ENCODE data around the gene C4orf50. TPM values are rescaled to one million over a fixed set of nuclear protein-coding genes. Genes with fewer than 3 reads are reported as not detected.

Gene C4orf50
- total and polyA plus RNA-seq, 2 of the 8 experiments (the other 6 are each of a cell fraction or from before 2014, with no cell fraction given): 0.08 to 0.22 TPM

DNA sequence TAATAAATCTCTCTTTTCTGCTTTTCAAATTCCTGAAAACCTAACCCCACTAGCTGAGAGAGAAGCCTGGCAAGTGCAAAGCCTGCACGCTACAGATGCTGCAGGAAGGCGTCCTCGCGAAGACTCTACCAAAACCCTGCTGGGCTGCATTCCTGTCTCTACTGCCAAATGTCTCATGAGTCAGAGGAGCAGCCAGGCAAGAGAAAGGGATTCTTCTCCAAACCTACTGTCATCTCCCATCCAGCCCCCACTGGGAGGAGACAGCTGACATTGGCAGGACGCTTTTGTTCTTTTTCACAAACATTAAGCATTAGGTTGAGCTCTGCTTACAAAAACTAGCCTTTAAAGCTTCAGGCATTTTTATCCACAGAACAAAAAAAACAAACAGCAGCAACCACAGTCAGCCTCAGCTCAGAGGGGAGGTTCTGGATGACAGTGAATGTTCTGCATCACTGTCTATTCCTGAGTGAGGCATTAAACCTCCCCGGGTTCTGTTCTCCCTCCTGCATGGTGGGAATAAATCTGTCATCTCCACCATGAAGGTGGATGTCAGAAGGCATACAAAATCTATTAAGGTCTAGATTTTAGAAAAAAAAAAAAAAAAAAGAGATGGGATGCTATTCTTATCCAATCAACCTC, 143.3 kb downstream of the C4orf50 start:
- CTCF ChIA-PET (ENCODE audit: partially characterized antibody): interaction anchor here (0.7 to 2.2 kb wide), 8 partner anchors 10 to 108 kb away, joined by 3 to 9 read pairs (median 3); partner anchors contain the start of gene CRMP1
- H4K20me1 ChIP-seq (replicated peaks in 1 of 2; ENCODE audit: control insufficient read depth in 1 of 2, insufficient read depth in 2 of 2, low read length in 2 of 2): peaks cover 45 to 55% of the 10 kb centered on the region in 2 experiments
- H3K9ac ChIP-seq (replicated peaks in 1 of 4; ENCODE audit: extremely low read depth in 1 of 4, low read depth in 3 of 4, low read length in 3 of 4): no peak overlapping the region
- TF ChIP-seq, protein P1, sequence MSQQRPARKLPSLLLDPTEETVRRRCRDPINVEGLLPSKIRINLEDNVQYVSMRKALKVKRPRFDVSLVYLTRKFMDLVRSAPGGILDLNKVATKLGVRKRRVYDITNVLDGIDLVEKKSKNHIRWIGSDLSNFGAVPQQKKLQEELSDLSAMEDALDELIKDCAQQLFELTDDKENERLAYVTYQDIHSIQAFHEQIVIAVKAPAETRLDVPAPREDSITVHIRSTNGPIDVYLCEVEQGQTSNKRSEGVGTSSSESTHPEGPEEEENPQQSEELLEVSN (IDR thresholded peaks at IDR 0.05): no peak
- 0 out of 4 replicates have a peak, but pooled peaks of 1 of the 2 experiments have one; percentile 52 for TF ChIP-seq HDAC2 (IDR thresholded peaks at IDR 0.05; ENCODE audit: borderline replicate concordance in 1 of 2, low read depth in 2 of 2, low read length in 2 of 2)
- no peak for TF ChIP-seq SP4 (IDR thresholded peaks at IDR 0.05; ENCODE audit: low read length)
- TF ChIP-seq NRF1 (IDR thresholded peaks at IDR 0.05; ENCODE audit: low read depth, low read length): no peak
- no peak for TF ChIP-seq KDM1A (IDR thresholded peaks at IDR 0.05; ENCODE audit: borderline replicate concordance, low read length)
- TF ChIP-seq SUZ12 (IDR thresholded peaks at IDR 0.05; ENCODE audit: low read length): no peak
- TF ChIP-seq POU5F1 (IDR thresholded peaks at IDR 0.05; ENCODE audit: low read depth, low read length): no peak
- no peak for TF ChIP-seq GABPA (IDR thresholded peaks at IDR 0.05; ENCODE audit: borderline replicate concordance, insufficient read depth, low read length)
- TF ChIP-seq YY1 (IDR thresholded peaks at IDR 0.05; ENCODE audit: low read depth, low read length): 0 out of 2 replicates have a peak, but pooled peaks have one; percentile 20
- TF ChIP-seq, protein P2, sequence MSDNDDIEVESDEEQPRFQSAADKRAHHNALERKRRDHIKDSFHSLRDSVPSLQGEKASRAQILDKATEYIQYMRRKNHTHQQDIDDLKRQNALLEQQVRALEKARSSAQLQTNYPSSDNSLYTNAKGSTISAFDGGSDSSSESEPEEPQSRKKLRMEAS (IDR thresholded peaks at IDR 0.05): no peak
- TF ChIP-seq CHD1 (IDR thresholded peaks at IDR 0.05; ENCODE audit: low read depth, low read length): no peak
- TF ChIP-seq CREB1 (IDR thresholded peaks at IDR 0.05): no peak

More for the DNA sequence above, 143.3 kb downstream of the C4orf50 start:
- Histone ChIP-seq H2AK5ac (ENCODE audit: low read depth, low read length) (no peak overlapping the region), H4K8ac (ENCODE audit: extremely low read depth, insufficient read depth, low read length) (no peak overlapping the region), H2BK5ac (ENCODE audit: low read depth, low read length) (no peak overlapping the region), H3K27ac (ENCODE audit: low read depth, low read length) (no peak overlapping the region), H3K14ac (ENCODE audit: insufficient read length) (no peak overlapping the region), H3K4me3 (ENCODE audit: extremely low read depth in 1 of 4, insufficient read depth in 2 of 4, low read depth in 3 of 4, low read length in 4 of 4) (no peak overlapping the region), H2BK120ac (replicated peaks; ENCODE audit: low read depth, low read length) (no peak overlapping the region), H3K18ac (ENCODE audit: extremely low read depth, low read length) (no peak overlapping the region), H3K9me3 (ENCODE audit: insufficient read depth in 2 of 2, low read depth in 1 of 2, low read length in 1 of 2) (no peaks in the 10 kb centered on the region), H3K4me2 (ENCODE audit: insufficient read depth in 1 of 2, low read depth in 2 of 2, low read length in 2 of 2) (no peak overlapping the region), H3K36me3 (ENCODE audit: control insufficient read depth in 2 of 4, insufficient read depth in 4 of 4, low read length in 3 of 4) (peaks cover 0 to 8% (median 1%) of the 10 kb centered on the region in 4 experiments; a peak in 3 of 8 replicates), H4K5ac (ENCODE audit: insufficient read length, low read depth, low read length) (no peak overlapping the region), H3K79me2 (ENCODE audit: control insufficient read depth in 1 of 2, insufficient read depth in 2 of 2, low read length in 2 of 2) (peaks cover 0 to 77% of the 10 kb centered on the region in 2 experiments), H3K4me1 (replicated peaks in 1 of 4; ENCODE audit: control insufficient read depth in 3 of 4, insufficient read depth in 4 of 4, low read length in 3 of 4) (peaks cover 0 to 4% (median 3%) of the 10 kb centered on the region in 4 experiments; a peak in 4 of 7 replicates), H3K23me2 (ENCODE audit: low read depth, low read length) (no peaks in the 10 kb centered on the region), H2BK12ac (ENCODE audit: low read depth, low read length) (no peak overlapping the region), H2AFZ (ENCODE audit: low read length) (no peak overlapping the region), H3K27me3 (replicated peaks in 1 of 4; ENCODE audit: control insufficient read depth in 3 of 4, extremely low read depth in 1 of 4, insufficient read depth in 3 of 4, low read length in 3 of 4) (no peaks in the 10 kb centered on the region), H3K79me1 (ENCODE audit: low read depth, low read length) (peaks cover 43% of the 10 kb centered on the region), H2BK20ac (ENCODE audit: low read length) (no peak overlapping the region), H3K4ac (replicated peaks; ENCODE audit: insufficient read length, low read depth, low read length) (no peak overlapping the region), H3K56ac (replicated peaks; ENCODE audit: insufficient read length, low read depth, low read length) (no peak overlapping the region), H4K91ac (replicated peaks; ENCODE audit: insufficient read length, low read length) (no peak overlapping the region), H3K23ac (ENCODE audit: insufficient read length) (no peak overlapping the region), H2BK15ac (ENCODE audit: low read length) (no peak overlapping the region)
- FAIRE-seq: peak; percentile 76
- POLR2A ChIA-PET (ENCODE audit: partially characterized antibody): interaction anchor here (0.7 to 1.9 kb wide), 3 partner anchors 11 to 512 kb away, joined by 3 to 6 read pairs (median 4); no protein-coding TSS in a partner anchor
- 26% methylated on average over 6 of the region's 6 CpGs; no CpG with 5 or more reads in 1 of the 2 experiments for WGBS, 2 experiments (ENCODE audit: extremely low coverage in 1 of 2, insufficient coverage in 1 of 2, insufficient read length in 1 of 2, insufficient replicate concordance in 2 of 2, low coverage in 1 of 2, low lambda C conversion rate in 2 of 2, missing lambda C conversion rate in 1 of 2)
- no peak for DNase-seq (ENCODE audit: low read depth in 1 of 2, low spot score in 2 of 2)

All from H1 (cell line).